Renal pelvis (tissue), 4 donors: Measurements from ENCODE around the gene KPNA4. TPM values are rescaled to one million over a fixed set of nuclear protein-coding genes. Genes with fewer than 3 reads are reported as not detected.
"Not testable (repeated sequence)": the region's sequence is repeated elsewhere in the genome, so short reads cannot be mapped to it uniquely, and the experiment has no call there.

Experiments used
- DNase-seq: peaks from one replicate; pipeline ENCODE4 v3.0.0-alpha.2; 2013
- polyA plus RNA-seq, 3 donors: library from polyadenylated mRNA; unstranded; fragments of 120-200 nt; gene quantifications; one replicate each; pipeline ENCODE4 v1.2.1, GENCODE V29; 2013; ENCODE audit not compliant: insufficient read length in 3 of 3

Gene KPNA4
- polyA plus RNA-seq, 3 donors = 67.8 to 68.7 (median 68.7) TPM

DNA sequence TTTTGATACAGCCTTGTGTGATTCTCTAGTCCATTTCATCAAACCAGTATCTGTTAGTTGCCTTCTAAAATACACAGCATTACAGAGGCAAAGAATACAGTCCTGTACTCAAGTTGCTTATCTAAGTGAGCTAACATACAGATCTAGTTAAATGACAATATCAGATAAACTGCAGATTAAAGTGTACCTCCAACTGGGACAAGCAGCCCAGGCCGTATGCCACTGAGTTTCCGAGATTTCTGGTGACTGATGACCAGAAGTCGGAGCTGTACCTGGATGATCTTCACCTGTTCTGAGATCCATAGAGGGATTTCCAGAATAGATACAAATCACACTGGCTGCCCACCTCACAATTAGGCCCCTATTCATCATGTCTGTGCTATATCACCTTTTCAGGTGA lies 109.5 kb downstream of the KPNA4 start:
- no peak for DNase-seq

GRCh38 chr3:160454995-160455394 lies 110.4 kb downstream of the KPNA4 start:
- no peak for DNase-seq

- DNase-seq = not testable (repeated sequence)
Observed at GRCh38 chr3:160452251-160452650, 113.1 kb downstream of the KPNA4 start.

DNA sequence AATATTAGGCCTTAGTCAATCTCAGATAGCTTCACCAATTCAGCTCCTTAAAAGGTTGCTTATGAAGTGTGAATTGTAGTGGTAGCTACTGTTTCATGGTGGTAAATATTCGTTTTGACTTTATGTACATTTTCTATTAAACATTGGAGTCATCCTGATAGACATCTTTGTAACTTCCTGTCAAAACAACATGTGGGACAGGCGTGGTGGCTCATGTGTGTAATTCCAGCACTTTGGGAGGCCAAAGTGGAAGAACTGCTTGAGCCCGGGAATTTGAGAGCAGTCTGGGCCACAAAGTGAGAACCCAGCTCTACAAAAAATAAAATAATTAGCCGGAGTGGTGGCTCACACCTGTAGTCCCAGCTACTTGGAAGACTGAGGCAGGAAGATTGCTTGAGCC lies 113.8 kb downstream of the KPNA4 start:
- no peak for DNase-seq

- DNase-seq = no peak
Observed at GRCh38 chr3:160450846-160451245, 114.5 kb downstream of the KPNA4 start.

DNA sequence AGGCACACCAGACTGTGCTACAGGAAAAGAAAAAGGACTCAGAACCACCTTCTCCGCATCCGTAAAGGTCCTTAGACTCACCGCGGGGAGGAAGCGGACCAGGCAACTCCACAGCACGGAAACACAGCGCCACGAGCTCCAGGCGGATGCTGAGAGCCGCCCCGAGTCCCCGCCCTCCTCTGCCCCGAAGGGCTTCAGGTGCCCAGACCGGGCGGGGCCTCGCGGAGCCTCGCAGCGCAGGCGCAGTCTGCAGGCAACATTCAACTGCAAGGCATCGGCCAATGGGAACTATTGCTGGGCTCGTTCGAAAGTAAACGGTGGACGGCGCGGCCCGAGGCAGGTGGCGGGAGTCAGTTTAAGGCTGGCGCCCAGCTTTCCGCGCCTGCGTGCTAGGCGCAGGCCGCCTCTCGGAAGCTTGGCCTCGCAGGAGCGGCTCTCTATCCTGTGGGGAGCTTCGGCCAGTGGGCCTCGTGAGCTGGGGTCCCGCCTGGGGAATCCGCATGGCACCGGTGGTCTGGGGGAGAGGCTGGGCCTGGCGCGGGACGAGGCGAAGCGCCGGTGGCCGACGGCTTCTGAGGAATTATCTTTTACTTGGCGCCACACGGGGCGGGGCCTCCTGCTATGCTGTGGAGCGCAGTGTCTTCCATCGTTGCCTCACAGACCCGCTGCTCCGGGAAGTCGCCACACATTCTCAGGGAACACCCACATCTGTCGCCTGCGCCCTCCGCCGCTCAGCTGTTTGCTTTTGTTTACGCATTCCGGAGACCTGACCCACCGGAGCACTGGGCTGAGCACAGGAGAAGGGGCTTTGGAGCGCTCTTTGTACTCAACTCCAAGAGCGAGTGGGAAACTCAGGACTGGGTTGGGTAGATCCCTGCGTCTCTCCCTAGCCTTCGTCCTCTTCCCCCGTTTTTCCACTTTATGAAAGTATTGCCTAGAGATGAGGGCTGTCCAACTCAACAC lies 115.5 kb downstream of the KPNA4 start, which contains the start of gene TRIM59:
TSS of gene TRIM59 (minus strand) at position 151 of the 963 bp plus-strand sequence. CDS start 10,603 bp downstream, outside the sequence.
- peak; percentile 95 for DNase-seq

DNA sequence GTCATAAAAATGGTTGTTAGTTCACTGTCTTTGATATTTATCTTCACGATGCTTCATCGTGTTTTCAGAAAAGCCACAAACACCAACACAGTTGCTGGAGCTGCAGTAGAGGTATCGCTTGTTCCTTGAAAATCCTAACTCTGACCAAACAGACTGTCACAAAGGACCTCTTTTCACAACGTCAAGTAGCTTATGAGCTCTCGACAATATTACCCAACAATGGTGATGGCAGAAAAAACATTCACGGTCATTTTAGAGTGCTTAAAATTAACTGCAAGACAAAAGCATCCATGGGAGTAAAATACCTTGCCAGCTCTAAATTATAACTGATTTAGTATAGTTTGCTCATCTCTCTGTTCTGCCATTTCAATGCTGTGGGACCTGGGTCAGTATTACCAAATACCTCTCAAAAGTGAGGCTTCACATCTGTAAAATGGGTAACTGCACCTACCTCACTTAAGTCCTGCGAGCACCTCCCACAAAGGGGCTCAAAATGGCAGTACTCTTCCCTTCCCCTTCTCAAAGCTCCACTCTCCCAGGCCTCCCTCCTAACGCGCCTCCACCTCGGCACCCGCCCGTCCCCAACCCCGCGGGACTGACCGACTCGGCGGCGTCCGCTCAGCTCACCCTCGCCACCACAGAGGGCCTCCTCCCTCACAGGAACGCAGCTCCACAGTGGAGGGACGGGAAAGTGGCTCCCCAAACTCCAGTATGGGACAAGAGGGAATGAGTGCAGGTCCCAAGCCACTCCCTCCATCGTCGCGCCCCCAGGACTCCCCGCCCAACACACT lies 116.3 kb downstream of the KPNA4 start:
- DNase-seq = peak; percentile 60

DNA sequence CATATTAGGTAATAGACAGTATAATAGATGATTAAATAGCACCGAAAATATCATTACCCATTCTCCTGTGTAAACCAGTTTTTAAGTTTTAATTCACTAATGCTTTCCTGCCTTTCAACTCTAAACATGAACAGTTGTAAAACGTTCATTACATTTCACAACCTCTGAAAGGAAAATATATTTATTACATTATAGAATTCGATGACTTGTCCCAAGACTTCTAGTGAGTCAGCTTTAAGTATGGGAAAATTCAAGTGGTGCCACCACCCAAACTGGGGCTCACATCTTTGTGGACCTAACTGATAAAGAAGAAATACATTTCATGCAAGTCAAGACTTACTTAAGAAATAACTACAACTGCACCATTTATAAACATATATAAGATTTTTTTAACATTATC lies 117.8 kb downstream of the KPNA4 start:
- DNase-seq = no peak

DNA sequence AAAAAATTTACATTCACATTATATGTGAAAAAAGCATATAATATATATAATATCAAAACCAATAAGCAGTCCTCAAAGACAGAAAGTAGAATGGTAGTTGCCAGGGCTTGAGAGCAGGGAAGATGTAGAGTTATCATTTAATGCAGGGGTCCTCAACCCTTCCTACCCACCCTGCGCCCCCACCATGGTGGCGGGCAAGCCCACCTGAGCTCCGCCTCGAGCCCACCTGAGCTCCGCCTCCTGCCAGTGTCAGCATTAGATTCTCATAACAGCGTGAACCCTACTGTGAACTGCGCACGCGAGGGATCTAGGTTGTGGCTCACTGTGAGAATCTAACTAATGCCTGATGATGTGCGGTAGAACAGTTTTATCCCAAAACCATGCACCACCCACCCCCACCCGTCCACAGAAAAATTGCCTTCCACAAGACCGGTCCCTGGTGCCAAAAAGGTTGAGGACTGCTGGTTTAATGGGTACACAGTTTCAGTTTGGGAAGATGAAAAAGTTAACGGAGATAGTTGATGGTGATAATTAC lies 118.8 kb downstream of the KPNA4 start:
- no peak for DNase-seq

GRCh38 chr3:160445854-160446253 lies 119.5 kb downstream of the KPNA4 start:
- DNase-seq = no peak

Other genes starting within 250 kb of the KPNA4 start
- 10 to 100 TPM; 46.3 to 67.5 (median 66.8) TPM for gene IFT80, start 166.3 kb downstream of the KPNA4 start, polyA plus RNA-seq
- 100 to 1,000 TPM in 1 of 3 donors, 10 to 100 TPM in 2; 93.8 to 112 (median 96.8) TPM for gene SMC4, start 165.9 kb downstream of the KPNA4 start, polyA plus RNA-seq
- gene TRIM59, start 115.8 kb downstream of the KPNA4 start, polyA plus RNA-seq = 10 to 100 TPM; 15.6 to 22.0 (median 19.1) TPM
- under 1 TPM in 2 of 3 donors, not detected in 1; 0.17 to 0.18 TPM for gene ARL14, start 111.6 kb upstream of the KPNA4 start, polyA plus RNA-seq
- gene PPM1L, start 190.7 kb upstream of the KPNA4 start, polyA plus RNA-seq = 1 to 10 TPM; 6.9 to 7.9 (median 7.6) TPM